GM12864 (cell line): ENCODE measurements around the gene KRTAP1-1.
"Not testable (repeated sequence)": the region's sequence is repeated elsewhere in the genome, so short reads cannot be mapped to it uniquely, and the experiment has no call there.

Experiments
- DNase-seq: peaks from one replicate; pipeline ENCODE4 v3.0.0-alpha.2; 2011; ENCODE audit warnings: low read depth
- H3K4me3 ChIP-seq: 2 replicates; pipeline ENCODE4 v1.5.1; 2011; ENCODE audit warnings: mild to moderate bottlenecking, low read depth, low read length, control low read depth
- CTCF ChIP-seq: IDR thresholded peaks from 2 replicates; pipeline ENCODE4 v1.5.1; 2011; ENCODE audit warnings: low read depth, mild to moderate bottlenecking, moderate library complexity, low read length, control low read depth, inconsistent platforms; ENCODE audit errors: missing control alignments

The KRTAP1-1 gene

GRCh38 chr17:41040783-41041571 lies at the start of gene KRTAP1-1:
Gene KRTAP1-1 (minus strand): TSS chr17:41041450. CDS start chr17:41041397, 53 bp downstream.
- not testable (repeated sequence) for H3K4me3 ChIP-seq, DNase-seq

GRCh38 chr17:41088760-41089352 lies 47.6 kb upstream of the KRTAP1-1 start:
- DNase-seq, H3K4me3 ChIP-seq: not testable (repeated sequence)

- DNase-seq, H3K4me3 ChIP-seq: not testable (repeated sequence)
Observed at GRCh38 chr17:41084100-41084856, 43.0 kb upstream of the KRTAP1-1 start, which contains the start of gene KRTAP4-7. Gene KRTAP4-7 (plus strand): TSS chr17:41084150. CDS start chr17:41084207, 57 bp downstream.

- H3K4me3 ChIP-seq, DNase-seq: not testable (repeated sequence)
Observed at GRCh38 chr17:41083427-41083826, 42.2 kb upstream of the KRTAP1-1 start.

- no peak for TF ChIP-seq CTCF
- H3K4me3 ChIP-seq, result no peak overlapping the region
- DNase-seq, result no peak
Observed at GRCh38 chr17:41082626-41083025, 41.4 kb upstream of the KRTAP1-1 start.

GRCh38 chr17:41076788-41077187 lies 35.5 kb upstream of the KRTAP1-1 start:
- no peak for DNase-seq
- no peak for TF ChIP-seq CTCF
- H3K4me3 ChIP-seq, result no peak overlapping the region

GRCh38 chr17:41073676-41074075 lies 32.4 kb upstream of the KRTAP1-1 start:
- no peak overlapping the region for H3K4me3 ChIP-seq
- TF ChIP-seq CTCF, result no peak
- DNase-seq, result no peak

GRCh38 chr17:41071606-41072360 lies 30.5 kb upstream of the KRTAP1-1 start:
- H3K4me3 ChIP-seq, result no peak overlapping the region
- no peak for TF ChIP-seq CTCF
- DNase-seq, result no peak
